ENCODE data around the gene MAFF. TPM values are rescaled to one million over a fixed set of nuclear protein-coding genes. Genes with fewer than 3 reads are reported as not detected.

MAFF gene
- total and polyA plus RNA-seq, 9 of the 15 experiments (the other 6 are each of a cell fraction or from before 2014, with no cell fraction given) = 0.51 to 8.0 (median 5.4) TPM

GRCh38 chr22:38240734-38241252 lies 39.0 kb downstream of the MAFF start (continued):
- TF ChIP-seq PTTG1 (tag; IDR thresholded peaks at IDR 0.05; ENCODE audit: low read depth) (no peak), GATAD2A (IDR thresholded peaks at IDR 0.05) (no peak), ZBTB8A (IDR thresholded peaks at IDR 0.05; ENCODE audit: partially characterized antibody) (no peak), HDAC1 (IDR thresholded peaks at IDR 0.05) (no peak), XRCC5 (IDR thresholded peaks at IDR 0.05; ENCODE audit: low read depth, low read length) (no peak), NUFIP1 (IDR thresholded peaks at IDR 0.05; ENCODE audit: partially characterized antibody) (no peak), ATF1 (CRISPR knock-in tag; IDR thresholded peaks at IDR 0.05) (no peak), ATF1 (tag; IDR thresholded peaks at IDR 0.05) (no peak), BACH1 (tag; IDR thresholded peaks at IDR 0.05) (peak; percentile 87), MTF1 (CRISPR knock-in tag; IDR thresholded peaks at IDR 0.05; ENCODE audit: borderline replicate concordance) (no peak), ZNF436 (CRISPR knock-in tag; IDR thresholded peaks at IDR 0.05) (no peak), ZNF655 (CRISPR knock-in tag; IDR thresholded peaks at IDR 0.05) (no peak), ZNF184 (CRISPR knock-in tag; IDR thresholded peaks at IDR 0.05) (no peak), SMARCE1 (IDR thresholded peaks at IDR 0.05) (peak; percentile 39; the same call in 1 of the 2 replicates), CCAR2 (IDR thresholded peaks at IDR 0.05; ENCODE audit: low read depth, low read length) (no peak), NR0B1 (IDR thresholded peaks at IDR 0.05; ENCODE audit: partially characterized antibody) (no peak), ELK3 (CRISPR knock-in tag; IDR thresholded peaks at IDR 0.05) (no peak), ZC3H4 (CRISPR knock-in tag; IDR thresholded peaks at IDR 0.05; ENCODE audit: borderline replicate concordance) (no peak), ELK1 (CRISPR knock-in tag; IDR thresholded peaks at IDR 0.05) (no peak), ATF3 (IDR thresholded peaks at IDR 0.05) (peak; percentile 77), ATF3 (CRISPR knock-in tag; conservative IDR thresholded peaks at IDR 0.05) (no peak), CBX1 (IDR thresholded peaks at IDR 0.05; ENCODE audit: low read depth) (no peak)
